Caco-2 (cell line): ENCODE data around the gene CLDND2. TPM values are rescaled to one million over a fixed set of nuclear protein-coding genes. Genes with fewer than 3 reads are reported as not detected.
"Not testable (repeated sequence)": the region's sequence is repeated elsewhere in the genome, so short reads cannot be mapped to it uniquely, and the experiment has no call there.

Experiments
- BruUV-seq: library from RNA; stranded (reverse); fragments of 400-500 nt; replicated peaks from 2 replicates; lab custom pipeline; 2021; lab: Mats Ljungman, UMichigan
- CTCF ChIA-PET: fragments of 300-600 bp; sonication (Branson Sonifier 250); formaldehyde crosslinking; loops from one replicate; lab custom pipeline; 2022; ENCODE audit warnings: antibody characterized with exemption; lab: Charles Lee
- POLR2A ChIA-PET: fragments of 300-600 bp; sonication (Branson Sonifier 250); formaldehyde crosslinking; loops from one replicate; lab custom pipeline; 2022; ENCODE audit warnings: antibody characterized with exemption; lab: Charles Lee
- DNase-seq, 2 experiments: peaks; one replicate each; pipeline versions ENCODE4 v3.0.0 to v3.0.0-alpha.2; 2020 to 2022
- H3K27me3 ChIP-seq: replicated peaks from 2 replicates; pipeline ENCODE4 v1.6.0; 2011; ENCODE audit warnings: low read length; ENCODE audit not compliant: control insufficient read depth, insufficient read depth
- H3K36me3 ChIP-seq: 2 replicates; pipeline ENCODE4 v1.5.1; 2011; ENCODE audit warnings: low read length; ENCODE audit not compliant: control insufficient read depth, insufficient read depth
- H3K4me1 ChIP-seq: fragments of 250-450 bp; sonication (Bioruptor Pico); 2 replicates; pipeline ENCODE4 v1.5.1; 2020; ENCODE audit warnings: mild to moderate bottlenecking
- H3K4me3 ChIP-seq: 2 replicates; pipeline ENCODE4 v1.5.1; 2011; ENCODE audit warnings: low read depth, mild to moderate bottlenecking, control low read depth, low read length
- H3K9me3 ChIP-seq: fragments of 250-450 bp; sonication (Bioruptor Pico); 2 replicates; pipeline ENCODE4 v1.5.1; 2020; ENCODE audit warnings: mild to moderate bottlenecking, moderate library complexity
- H3K27ac Mint-ChIP-seq: one replicate; pipeline ENCODE4 v1.8.0; 2022; ENCODE audit warnings: mixed read lengths; ENCODE audit not compliant: unreplicated experiment
- H3K27me3 Mint-ChIP-seq: one replicate; pipeline ENCODE4 v1.8.0; 2022; ENCODE audit warnings: mixed read lengths; ENCODE audit not compliant: insufficient read depth, unreplicated experiment
- H3K36me3 Mint-ChIP-seq: one replicate; pipeline ENCODE4 v1.8.0; 2022; ENCODE audit warnings: mild to moderate bottlenecking, mixed read lengths; ENCODE audit not compliant: insufficient read depth, unreplicated experiment
- H3K4me1 Mint-ChIP-seq: one replicate; pipeline ENCODE4 v1.8.0; 2022; ENCODE audit warnings: low read depth, mixed read lengths; ENCODE audit not compliant: unreplicated experiment
- H3K4me3 Mint-ChIP-seq: one replicate; pipeline ENCODE4 v1.8.0; 2022; ENCODE audit warnings: mild to moderate bottlenecking, moderate library complexity, mixed read lengths; ENCODE audit not compliant: unreplicated experiment
- H3K9me3 Mint-ChIP-seq: one replicate; pipeline ENCODE4 v1.8.0; 2022; ENCODE audit warnings: mixed read lengths; ENCODE audit not compliant: unreplicated experiment
- CTCF ChIP-seq, 2 experiments: fragments of 200-600 bp in 1 of 2; IDR thresholded peaks; 1 replicate in 1 of 2; 2 replicates in 1 of 2; pipeline versions ENCODE4 v1.5.1 to v1.8.0; 2011 to 2022; ENCODE audit warnings: antibody characterized with exemption in 1 of 2, control low read depth in 1 of 2, inconsistent platforms in 1 of 2, low read depth in 1 of 2, low read length in 1 of 2, mild to moderate bottlenecking in 1 of 2, moderate library complexity in 1 of 2; ENCODE audit not compliant: insufficient read depth in 1 of 2, severe bottlenecking in 1 of 2, unreplicated experiment in 1 of 2
- intact Hi-C: fragments of 100-400 bp; cut with micrococcal nuclease; formaldehyde crosslinking; loops from one replicate; pipeline ENCODE4 v1.10.0; 2022; ENCODE audit not compliant: unreplicated experiment
- total RNA-seq: library from RNA; stranded (reverse); gene quantifications from 2 replicates; pipeline ENCODE4 v1.2.3, GENCODE V29; 2022

CLDND2 gene
- total RNA-seq, 1 experiment from 2014 or later: 1.6 TPM

DNA sequence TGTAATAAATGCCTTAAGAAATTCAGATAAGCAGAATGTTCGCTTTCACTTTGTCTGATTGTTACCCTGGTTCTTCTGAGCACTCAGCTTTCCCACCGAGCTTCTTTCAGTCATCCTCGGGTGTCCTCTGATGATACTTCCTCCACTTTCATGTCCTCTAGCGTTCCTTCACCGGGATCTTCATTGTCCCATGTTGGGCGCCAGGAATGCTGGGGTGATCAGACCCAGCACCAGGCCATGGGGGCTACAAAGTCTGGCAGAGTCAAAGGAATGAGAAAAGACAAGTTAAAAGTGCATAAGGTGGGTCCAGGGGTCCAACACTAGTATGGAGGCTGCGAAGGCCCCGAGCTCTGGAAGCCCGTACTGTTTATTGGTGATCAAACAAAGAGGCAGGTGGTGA is 33.3 kb upstream of the CLDND2 start:
- Mint-ChIP-seq H3K27me3 (no peaks in the 10 kb centered on the region), H3K9me3 (peaks cover 28% of the 10 kb centered on the region), H3K27ac (no peak overlapping the region), H3K36me3 (peaks cover 6% of the 10 kb centered on the region), H3K4me1 (no peaks in the 10 kb centered on the region), H3K4me3 (no peak overlapping the region)
- intact Hi-C loops: no loop called here
- BruUV-seq: no TSS peak
- no peak overlapping the region for H3K4me3 ChIP-seq
- no peaks in the 10 kb centered on the region for H3K4me1 ChIP-seq
- H3K9me3 ChIP-seq: peaks cover 11% of the 10 kb centered on the region
- DNase-seq: no peak
- H3K36me3 ChIP-seq: no peaks in the 10 kb centered on the region
- ChIA-PET POLR2A (no interaction called here), CTCF (interaction anchor here (1.1 kb wide), 1 partner anchor 8 kb away, joined by 3 read pairs; no protein-coding TSS in a partner anchor)
- TF ChIP-seq CTCF (IDR thresholded peaks at IDR 0.05; ENCODE audit: insufficient read depth in 1 of 2, low read depth in 1 of 2, low read length in 1 of 2, severe bottlenecking in 1 of 2, unreplicated experiment in 1 of 2): no peak
- no peaks in the 10 kb centered on the region for H3K27me3 ChIP-seq

DNA sequence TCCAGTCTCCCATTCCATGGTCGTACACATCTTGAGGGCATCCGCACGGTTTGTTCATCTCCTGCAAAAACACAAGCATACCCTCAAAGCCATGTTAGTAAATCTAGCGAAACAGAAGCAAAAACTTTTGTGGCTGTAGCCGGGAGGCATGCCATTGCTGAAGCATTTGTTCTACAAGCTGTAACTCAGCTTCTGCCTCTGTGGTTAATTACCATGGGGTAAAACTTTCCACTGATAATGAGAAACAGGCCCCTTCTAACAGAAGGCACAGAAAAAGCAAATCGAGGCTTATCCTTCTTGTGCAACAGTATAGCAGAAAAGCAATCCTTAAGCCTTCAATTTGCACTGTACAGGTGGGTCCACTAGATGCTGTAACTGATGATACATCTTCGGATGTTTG is 31.1 kb upstream of the CLDND2 start:
- H3K27ac Mint-ChIP-seq, BruUV-seq, H3K36me3 Mint-ChIP-seq, H3K9me3 ChIP-seq, H3K4me3 Mint-ChIP-seq, DNase-seq, H3K36me3 ChIP-seq, intact Hi-C loops, H3K4me1 Mint-ChIP-seq, H3K27me3 ChIP-seq, H3K4me3 ChIP-seq, H3K27me3 Mint-ChIP-seq, POLR2A ChIA-PET, H3K4me1 ChIP-seq: not testable (repeated sequence)
- CTCF ChIA-PET: interaction anchor here (0.7 kb wide), 1 partner anchor 257 kb away, joined by 4 read pairs; no protein-coding TSS in a partner anchor
- H3K9me3 Mint-ChIP-seq: peaks cover 28% of the 10 kb centered on the region

GRCh38 chr19:51399231-51399630 is 30.4 kb upstream of the CLDND2 start:
- BruUV-seq: no TSS peak
- Mint-ChIP-seq H3K27ac (no peak overlapping the region), H3K4me3 (no peak overlapping the region), H3K4me1 (peaks cover 6% of the 10 kb centered on the region), H3K27me3 (no peaks in the 10 kb centered on the region), H3K9me3 (peaks cover 28% of the 10 kb centered on the region), H3K36me3 (peaks cover 11% of the 10 kb centered on the region)
- ChIA-PET CTCF (no interaction called here), POLR2A (no interaction called here)
- intact Hi-C loops: no loop called here
- TF ChIP-seq CTCF (IDR thresholded peaks at IDR 0.05; ENCODE audit: insufficient read depth in 1 of 2, low read depth in 1 of 2, low read length in 1 of 2, severe bottlenecking in 1 of 2, unreplicated experiment in 1 of 2): no peak
- Histone ChIP-seq H3K27me3 (no peaks in the 10 kb centered on the region), H3K36me3 (no peaks in the 10 kb centered on the region), H3K4me3 (no peak overlapping the region), H3K9me3 (peaks cover 8% of the 10 kb centered on the region), H3K4me1 (no peaks in the 10 kb centered on the region)
- no peak for DNase-seq
